ENCODE data around the gene CD55.

GRCh38 chr1:207317561-207317960, 3.9 kb upstream of the CD55 start:
- TF ChIP-seq POLR2AphosphoS5 (IDR thresholded peaks at IDR 0.05; ENCODE audit: insufficient read depth in 1 of 2, low read depth in 1 of 2), result no peak
- no peak for TF ChIP-seq POLR2A (IDR thresholded peaks at IDR 0.05)

All from vagina (tissue), 2 donors.